ENCODE measurements around the gene WHAMM.

GRCh38 chr15:82843566-82843965, 34.1 kb downstream of the WHAMM start:
- TF ChIP-seq TP53 (CRISPR knock-in tag; IDR thresholded peaks at IDR 0.05) = no peak
- no peak for TF ChIP-seq RFX5 (IDR thresholded peaks at IDR 0.05)
- no peak for TF ChIP-seq MAX (IDR thresholded peaks at IDR 0.05)
- TF ChIP-seq CTCF (IDR thresholded peaks at IDR 0.05) = no peak
- TF ChIP-seq POLR2A (IDR thresholded peaks at IDR 0.05; ENCODE audit: low read length) = no peak
- no peak for TF ChIP-seq BHLHE40 (IDR thresholded peaks at IDR 0.05; ENCODE audit: low read depth, low read length)
- no peak for TF ChIP-seq HEYL (CRISPR knock-in tag; IDR thresholded peaks at IDR 0.05)
- TF ChIP-seq JUN (IDR thresholded peaks at IDR 0.05) = no peak
- TF ChIP-seq BCL3 (IDR thresholded peaks at IDR 0.05) = no peak
